OCI-LY7 (cell line): ENCODE results near the gene GLP1R.

Experiments used
- CTCF ChIP-seq: fragments of 200-600 bp; sonication (generic); conservative IDR thresholded peaks from 2 replicates; pipeline ENCODE4 v1.5.1; 2014; ENCODE audit warnings: mild to moderate bottlenecking, antibody characterized with exemption, low read length, moderate library complexity, mixed read lengths
- EZH2phosphoT487 ChIP-seq: fragments of 200-600 bp; sonication (generic); IDR thresholded peaks from 2 replicates; pipeline ENCODE4 v1.6.1; 2018; ENCODE audit warnings: low read depth, borderline replicate concordance, mild to moderate bottlenecking, mixed run types, antibody characterized with exemption, low read length, moderate library complexity, mixed read lengths

GRCh38 chr6:39055661-39056060 is 7.1 kb downstream of the GLP1R start:
- TF ChIP-seq CTCF (no peak), EZH2phosphoT487 (no peak)
